GM18861 (cell line): ENCODE measurements around the gene OGT.
A peak's percentile ranks its signal among the peaks of the same experiment; 100 is the strongest.
"Not testable (repeated sequence)": the region's sequence is repeated elsewhere in the genome, so short reads cannot be mapped to it uniquely, and the experiment has no call there.

Source experiments
- ATAC-seq: cut with Tn5 transposase; IDR thresholded peaks from one replicate; pipeline ENCODE4 v1.9.1; 2021; ENCODE audit not compliant: unreplicated experiment

OGT gene

GRCh38 chrX:71532753-71533425, at the start of gene OGT:
TSS of gene OGT (plus strand) at chrX:71533104. CDS start at chrX:71533300, 196 bp downstream.
- ATAC-seq, result peak; percentile 60

- no peak for ATAC-seq
Measured at GRCh38 chrX:71487814-71488213, 45.1 kb upstream of the OGT start.

DNA sequence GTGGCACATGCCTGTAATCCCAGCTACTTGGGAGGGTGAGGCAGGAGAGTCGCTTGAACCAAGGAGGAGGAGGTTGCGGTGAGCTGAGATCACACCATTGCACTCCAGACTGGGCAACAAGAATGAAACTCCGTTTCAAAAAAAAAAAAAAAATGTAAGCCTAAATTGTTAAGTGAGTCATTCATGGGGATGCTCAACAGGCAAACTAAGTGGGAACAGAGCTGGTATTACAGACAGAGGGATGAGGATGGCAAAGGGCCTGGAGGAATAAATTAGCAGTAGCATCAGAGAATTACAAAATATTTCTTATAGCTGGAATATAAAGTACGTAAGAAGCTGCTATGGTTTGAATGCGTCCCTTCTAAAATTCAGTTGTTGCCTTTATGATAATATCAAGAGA, 43.4 kb upstream of the OGT start:
- no peak for ATAC-seq

DNA sequence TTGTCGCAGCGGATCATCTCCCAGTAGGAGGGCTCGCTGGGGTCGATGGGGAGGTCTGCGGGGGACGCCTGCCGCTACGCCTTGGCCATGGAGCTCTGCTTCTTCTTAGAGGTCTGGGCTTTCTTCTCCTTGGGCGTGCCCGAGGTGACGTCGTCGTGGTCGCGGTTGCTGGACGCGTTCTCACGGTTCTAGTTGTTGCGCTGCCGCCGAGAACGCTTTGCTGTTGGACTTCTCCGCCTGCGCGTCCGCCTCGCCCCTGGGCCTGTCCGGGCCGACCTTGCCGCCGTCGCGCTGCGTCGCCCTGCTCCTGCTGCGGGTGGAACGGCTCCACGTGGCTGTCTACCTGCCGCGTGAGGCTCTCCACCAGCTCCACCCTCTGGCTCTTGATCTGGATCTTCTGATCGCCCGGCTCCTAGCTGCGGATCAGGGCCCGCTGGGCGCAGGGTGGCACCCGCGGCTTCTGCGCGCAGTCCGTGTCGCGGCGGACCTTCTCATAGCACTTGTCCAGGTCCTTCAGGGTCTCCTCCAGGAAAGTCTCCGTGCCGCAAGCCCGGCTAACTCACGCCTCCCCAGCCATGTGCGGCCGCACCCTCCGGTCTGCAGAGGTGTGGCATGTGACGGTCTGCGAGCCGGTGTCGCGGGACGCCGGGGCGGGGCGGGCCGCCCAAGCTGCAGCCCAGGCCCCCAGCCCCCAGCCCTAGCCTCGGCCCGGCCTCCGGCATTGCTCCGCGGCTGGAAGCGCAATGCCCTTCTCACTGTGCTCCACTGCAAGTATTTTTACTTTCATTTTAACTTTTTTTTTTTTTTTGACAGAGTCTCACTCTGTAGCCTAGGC, 40.5 kb upstream of the OGT start:
- no peak for ATAC-seq

- ATAC-seq, result no peak
Measured at GRCh38 chrX:71493111-71493613, 39.7 kb upstream of the OGT start.

DNA sequence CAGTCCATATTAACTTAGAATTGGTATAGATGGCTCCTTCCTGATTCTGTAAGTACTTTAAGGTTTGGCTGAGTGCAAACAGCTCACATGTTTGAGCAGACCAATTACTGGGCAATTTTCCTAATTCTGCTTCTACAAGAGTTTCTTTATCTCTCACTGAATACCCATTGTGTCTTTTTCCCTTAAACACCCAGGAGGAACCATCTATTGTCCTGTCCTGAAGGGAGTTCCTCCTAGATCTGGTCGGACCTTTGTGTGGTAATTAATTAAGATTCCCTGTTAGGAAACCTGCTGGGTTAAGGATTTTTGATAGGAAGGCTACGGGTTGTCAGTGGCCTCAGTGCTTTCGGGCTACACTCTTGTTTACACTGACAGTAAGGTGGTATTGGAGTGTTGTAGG, 36.9 kb upstream of the OGT start:
- ATAC-seq, result not testable (repeated sequence)

DNA sequence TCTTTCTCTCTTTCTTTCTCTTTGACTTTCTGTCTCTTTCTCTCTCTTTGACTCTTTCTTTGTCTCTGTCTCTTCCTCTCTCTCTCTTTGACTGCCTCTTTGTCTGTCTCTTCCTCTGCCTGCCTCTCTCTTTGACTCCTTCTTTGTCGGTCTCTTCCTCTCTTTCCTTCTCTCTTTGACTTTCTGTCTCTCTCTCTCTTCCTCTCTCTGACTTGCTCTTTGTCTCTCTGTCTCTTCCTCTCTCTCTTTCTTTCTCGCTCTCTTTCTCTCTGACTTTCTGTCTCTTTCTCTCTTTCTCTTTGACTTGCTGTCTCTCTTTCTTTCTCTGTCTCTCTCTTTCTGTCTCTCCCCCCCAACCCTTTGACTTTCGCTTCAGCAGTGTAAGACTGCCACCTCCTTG, 36.4 kb upstream of the OGT start:
- ATAC-seq, result no peak

GRCh38 chrX:71502080-71502479, 30.8 kb upstream of the OGT start:
- not testable (repeated sequence) for ATAC-seq

DNA sequence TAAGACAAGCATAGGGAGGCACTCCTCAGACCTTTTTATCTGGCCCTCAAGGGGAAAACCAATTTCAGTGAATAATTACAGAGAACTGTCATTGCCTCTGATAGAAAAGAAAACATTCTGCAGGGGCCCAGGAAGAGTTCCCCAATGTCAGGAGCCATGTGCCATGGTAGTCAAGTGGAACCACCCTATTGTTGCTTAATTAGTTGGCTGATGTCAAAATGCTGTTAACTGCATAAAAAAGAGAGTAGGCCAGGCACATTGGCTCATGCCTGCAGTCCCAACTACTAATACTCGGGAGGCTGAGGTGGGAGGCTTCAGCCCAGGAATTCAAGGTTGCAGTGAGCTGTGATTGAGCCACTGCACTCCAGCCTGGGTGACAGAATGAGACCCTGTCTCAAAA, 28.6 kb upstream of the OGT start:
- ATAC-seq, result no peak

- no peak for ATAC-seq
Measured at GRCh38 chrX:71509289-71509688, 23.6 kb upstream of the OGT start.

- no peak for ATAC-seq
Measured at GRCh38 chrX:71510161-71510560, 22.7 kb upstream of the OGT start.

DNA sequence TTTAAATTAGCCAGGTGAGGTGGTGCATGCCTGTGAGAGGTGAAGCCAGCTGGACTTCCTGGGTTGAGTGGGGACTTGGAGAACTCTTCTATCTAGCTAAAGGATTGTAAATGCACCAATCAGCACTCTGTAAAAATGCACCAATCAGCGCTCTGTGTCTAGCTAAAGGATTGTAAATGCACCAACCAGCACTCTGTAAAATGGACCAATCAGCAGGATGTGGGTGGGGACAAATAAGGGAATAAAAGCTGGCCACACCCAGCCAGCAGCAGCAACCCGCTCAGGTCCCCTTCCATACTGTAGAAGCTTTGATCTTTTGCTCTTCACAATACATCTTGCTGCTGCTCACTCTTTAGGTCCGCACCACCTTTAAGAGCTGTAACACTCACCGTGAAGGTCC, 19.2 kb upstream of the OGT start:
- not testable (repeated sequence) for ATAC-seq

DNA sequence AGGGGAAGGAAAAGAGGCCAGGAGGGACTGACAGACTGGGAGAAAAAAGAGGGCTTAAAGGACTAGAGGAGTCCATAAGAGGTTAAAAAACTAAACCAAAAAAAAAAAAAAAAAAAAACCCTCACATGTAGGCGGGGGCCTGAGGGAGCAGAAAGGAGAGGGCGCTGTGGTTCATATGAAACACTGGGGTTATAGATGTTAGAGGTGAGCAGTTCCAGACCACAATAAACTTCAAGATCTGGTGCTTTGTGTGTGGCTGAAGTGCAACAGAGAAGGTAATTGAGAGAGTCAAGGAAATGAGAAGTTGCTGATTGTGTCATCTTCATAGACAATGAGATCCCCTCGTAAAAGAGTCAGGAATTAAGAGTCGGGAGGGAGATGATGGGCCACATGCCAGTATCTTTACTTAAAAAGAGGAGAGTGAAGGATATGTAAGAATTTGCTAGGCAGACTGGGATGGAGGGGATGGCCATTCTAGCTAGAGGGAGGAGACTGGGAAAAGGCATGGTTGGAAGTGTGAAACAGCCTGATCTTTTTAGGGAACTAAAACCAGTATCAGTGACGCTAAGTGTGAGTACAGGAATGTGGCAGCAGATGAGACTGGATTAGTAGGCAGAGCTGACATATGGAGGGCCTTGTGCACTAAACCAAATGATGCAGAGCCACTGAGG, 18.4 kb upstream of the OGT start:
- no peak for ATAC-seq

GRCh38 chrX:71515038-71515396, 17.9 kb upstream of the OGT start:
- no peak for ATAC-seq

GRCh38 chrX:71525316-71525715, 7.6 kb upstream of the OGT start:
- no peak for ATAC-seq

DNA sequence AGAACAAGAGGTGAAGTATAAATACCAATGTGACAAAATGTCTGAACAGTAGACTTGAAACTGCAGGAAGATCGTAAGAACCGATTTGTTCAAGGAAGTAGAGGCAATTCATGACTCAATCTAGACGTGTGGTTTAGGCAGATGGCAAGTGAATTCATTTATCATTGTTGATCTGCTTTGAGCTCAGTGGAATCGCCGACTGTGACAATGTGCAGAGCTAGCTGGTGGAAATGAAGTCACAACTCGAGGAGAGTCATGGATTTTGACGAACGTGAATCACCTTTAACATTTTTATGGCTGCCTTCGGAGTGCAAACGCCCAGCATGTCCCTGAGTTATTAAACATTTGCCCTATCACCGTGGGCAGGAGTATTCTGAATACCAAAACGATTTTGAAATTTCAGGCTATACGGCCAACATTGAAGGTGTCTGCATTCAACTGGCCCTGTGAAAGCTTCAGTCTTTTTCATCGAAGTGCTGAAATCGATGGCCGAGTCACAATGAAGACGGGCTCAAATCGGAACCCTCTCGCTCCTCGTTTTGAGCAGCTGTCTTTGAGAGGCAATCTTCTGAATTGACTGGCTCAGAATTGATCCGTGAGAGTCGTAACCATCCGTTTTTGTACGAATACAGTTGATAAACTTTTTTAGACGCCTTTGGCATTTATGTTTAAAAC, 689 bp upstream of the OGT start:
- ATAC-seq, result no peak

- no peak for ATAC-seq
Measured at GRCh38 chrX:71533516-71533850, 579 bp downstream of the OGT start.

DNA sequence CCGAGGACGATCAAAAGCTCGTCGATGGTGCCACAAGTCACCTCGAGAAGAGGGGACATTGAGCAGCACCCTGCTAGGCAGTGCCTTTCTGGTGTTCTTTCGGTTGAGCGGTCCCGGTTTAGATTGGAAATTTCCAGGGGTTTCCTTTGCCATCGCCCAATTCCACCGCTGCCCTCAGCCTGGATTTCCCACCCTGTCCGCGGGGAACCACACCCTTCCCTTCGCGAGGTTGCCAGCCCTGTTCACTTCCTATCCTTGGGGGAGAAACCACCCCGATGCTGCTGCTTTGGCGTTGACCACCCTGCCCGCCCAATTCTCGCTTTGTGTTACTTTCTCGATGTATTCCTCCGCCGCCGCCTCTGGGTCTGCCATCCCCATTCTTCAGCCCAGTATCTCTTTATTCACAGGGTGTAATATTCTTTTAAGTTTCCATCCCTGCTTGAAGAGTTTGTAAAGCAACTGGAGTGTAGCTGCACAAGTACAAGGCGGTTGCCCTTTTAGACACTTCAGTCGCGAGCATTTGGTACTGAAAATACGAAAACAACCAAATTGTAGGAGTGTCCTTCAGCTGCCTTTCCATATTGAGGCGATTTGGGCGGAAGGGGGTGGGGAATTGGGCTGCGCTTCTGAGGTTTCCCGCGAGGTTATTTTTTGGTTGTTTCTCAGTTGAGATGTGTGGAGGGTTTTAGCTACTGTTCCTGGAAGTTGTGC, 1.1 kb downstream of the OGT start:
- no peak for ATAC-seq

DNA sequence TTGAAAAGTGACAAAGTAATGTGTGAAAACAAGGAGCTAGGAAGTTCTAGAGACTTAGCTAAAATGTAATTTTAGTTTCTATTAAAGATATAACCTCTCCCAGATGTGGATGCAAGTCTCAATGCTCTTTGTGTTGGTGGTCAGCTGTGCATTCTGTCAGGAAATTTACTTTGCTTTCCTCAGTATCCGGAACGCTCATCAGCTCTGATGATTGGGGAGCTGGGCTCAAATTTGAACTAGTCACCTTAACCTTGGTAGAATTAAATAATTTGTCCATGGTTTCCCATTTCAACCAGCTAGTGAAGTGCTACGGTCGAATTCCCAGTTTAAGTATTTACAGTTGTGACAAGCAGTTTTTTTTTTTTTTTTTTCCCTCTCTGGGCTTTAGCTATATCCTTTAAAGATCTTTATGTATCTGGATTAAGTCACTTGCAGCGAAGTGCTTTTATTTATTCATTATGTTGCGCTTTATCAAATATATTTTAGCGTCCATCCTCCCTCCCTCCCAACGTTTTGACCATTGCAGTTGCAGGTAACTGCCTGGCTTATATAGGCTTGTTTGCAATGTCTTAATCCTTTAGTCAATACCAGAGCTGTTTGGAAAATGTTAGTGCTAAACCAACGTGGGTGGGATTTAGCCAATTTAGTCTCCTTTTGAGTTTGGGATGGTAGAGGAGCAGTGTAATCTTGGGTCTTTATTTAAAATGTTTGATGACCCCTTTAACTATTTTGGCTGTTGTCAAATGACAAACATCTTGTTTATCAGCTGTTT, 2.1 kb downstream of the OGT start:
- ATAC-seq, result no peak

- no peak for ATAC-seq
Measured at GRCh38 chrX:71536285-71536684, 3.4 kb downstream of the OGT start.
